Measurements from ENCODE around the gene ENDOG.
"Not testable (repeated sequence)": the region's sequence is repeated elsewhere in the genome, so short reads cannot be mapped to it uniquely, and the experiment has no call there.

The ENDOG gene

DNA sequence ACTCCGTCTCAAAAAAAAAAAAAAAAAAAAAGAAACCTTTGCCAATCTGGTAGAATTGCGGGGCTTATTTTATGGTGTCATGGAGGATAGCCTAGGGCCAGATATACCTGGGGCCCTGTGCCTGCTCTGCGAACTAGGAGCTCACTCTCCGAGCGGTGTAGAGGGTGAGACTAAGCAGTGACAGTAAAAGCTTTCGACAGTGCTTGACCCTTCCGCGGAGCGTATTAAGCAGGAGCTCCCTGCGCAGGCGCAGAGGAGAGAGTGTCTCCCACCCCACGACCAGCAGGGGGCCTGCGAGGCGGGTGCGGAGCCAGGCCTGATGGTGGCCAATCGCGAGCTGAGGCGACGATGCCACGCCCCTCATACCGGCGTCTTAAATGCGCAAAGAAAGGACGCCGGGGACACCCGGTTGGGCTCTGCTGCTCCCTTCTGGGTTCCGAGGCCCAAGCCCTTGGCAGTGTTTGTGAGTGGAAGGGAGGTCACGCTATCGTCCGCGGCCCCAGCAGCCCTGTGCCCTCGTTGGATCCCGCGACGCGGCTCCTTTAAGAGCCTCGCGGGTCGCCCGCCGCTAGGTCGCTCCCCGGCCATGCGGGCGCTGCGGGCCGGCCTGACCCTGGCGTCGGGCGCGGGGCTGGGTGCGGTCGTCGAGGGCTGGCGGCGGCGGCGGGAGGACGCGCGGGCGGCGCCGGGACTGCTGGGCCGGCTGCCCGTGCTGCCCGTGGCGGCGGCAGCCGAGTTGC, at the start of gene ENDOG:
ENDOG (plus strand) TSS at position 402 of the 740 bp plus-strand sequence; CDS start at position 587, 185 bp downstream.
- Histone ChIP-seq H3K9me3 (ENCODE audit: control insufficient read depth, low read depth, low read length) (no peaks in the 10 kb centered on the region), H3K4me1 (ENCODE audit: control insufficient read depth, low read depth, low read length) (no peaks in the 10 kb centered on the region), H3K9ac (ENCODE audit: low read length) (peak within 1 kb of the TSS; percentile 48), H3K27ac (ENCODE audit: low read length) (no peak within 1 kb of the TSS), H3K36me3 (ENCODE audit: control insufficient read depth, low read depth, low read length) (peaks cover 19% of the 10 kb centered on the region), H3K27me3 (ENCODE audit: control insufficient read depth, insufficient read depth, low read length) (peaks cover 4% of the 10 kb centered on the region), H3K4me3 (ENCODE audit: low read length) (peak within 1 kb of the TSS; percentile 61)

DNA sequence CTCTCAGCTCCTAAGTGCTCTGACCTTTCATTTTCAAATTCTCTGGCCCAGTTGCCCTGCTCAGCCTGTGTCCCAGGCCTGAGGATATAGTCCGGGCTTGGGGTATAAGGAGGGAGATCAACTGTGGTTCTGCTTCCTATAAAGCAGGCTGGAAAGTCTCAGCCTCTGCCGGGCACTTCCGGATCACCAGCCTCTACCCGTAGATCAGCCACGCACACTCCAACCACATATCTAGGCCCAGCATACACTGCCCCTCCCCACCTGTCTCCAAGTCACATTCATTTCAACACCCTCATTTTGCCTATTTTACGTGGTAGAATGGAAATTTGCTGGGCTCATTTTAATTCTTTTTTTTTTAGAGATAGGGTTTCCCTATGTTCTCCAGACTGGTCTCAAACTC, 49.7 kb upstream of the ENDOG start:
- Histone ChIP-seq H3K36me3 (ENCODE audit: control insufficient read depth, low read depth, low read length) (no peaks in the 10 kb centered on the region), H3K9ac (ENCODE audit: low read length) (no peak overlapping the region), H3K4me1 (ENCODE audit: control insufficient read depth, low read depth, low read length) (peaks cover 6% of the 10 kb centered on the region), H3K27me3 (ENCODE audit: control insufficient read depth, insufficient read depth, low read length) (no peaks in the 10 kb centered on the region), H3K27ac (ENCODE audit: low read length) (no peak overlapping the region), H3K4me3 (ENCODE audit: low read length) (no peak overlapping the region), H3K9me3 (ENCODE audit: control insufficient read depth, low read depth, low read length) (no peaks in the 10 kb centered on the region)

DNA sequence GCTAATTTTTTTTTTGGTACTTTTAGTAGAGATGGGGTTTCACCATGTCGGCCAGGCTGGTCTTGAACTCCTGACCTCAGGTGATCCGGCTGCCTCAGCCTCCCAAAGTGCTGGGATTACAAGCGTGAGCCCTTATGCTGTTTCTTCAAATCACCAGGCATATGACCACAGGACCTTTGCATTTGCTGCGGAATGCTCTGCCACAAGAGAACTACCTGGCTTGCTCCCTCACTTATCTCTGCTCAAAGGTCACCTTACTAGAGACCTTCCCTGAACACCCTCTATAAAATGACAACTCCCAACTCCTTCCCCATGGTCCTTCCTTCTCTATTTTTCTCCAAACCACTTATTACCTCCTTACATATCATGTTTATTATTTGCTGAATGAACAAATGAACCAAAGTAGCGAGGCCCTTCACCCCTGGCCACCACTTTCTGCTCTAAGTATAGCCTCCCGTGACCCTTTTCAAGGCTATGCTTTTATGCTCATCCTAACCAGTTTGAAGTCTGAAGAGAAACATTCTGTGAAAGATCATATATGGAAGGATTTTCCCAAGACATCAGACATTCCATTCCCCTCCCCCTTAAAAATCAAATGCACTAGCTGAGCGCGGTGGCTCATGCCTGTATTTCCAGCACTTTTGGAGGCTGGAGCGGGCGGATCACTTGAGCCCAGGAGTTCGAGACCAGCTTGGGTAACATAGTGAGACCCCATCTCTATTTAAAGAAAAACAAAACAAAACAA, 47.8 kb upstream of the ENDOG start:
- no peak overlapping the region for H3K27ac ChIP-seq (ENCODE audit: low read length)
- H3K36me3 ChIP-seq (ENCODE audit: control insufficient read depth, low read depth, low read length) = no peaks in the 10 kb centered on the region
- peaks cover 6% of the 10 kb centered on the region for H3K4me1 ChIP-seq (ENCODE audit: control insufficient read depth, low read depth, low read length)
- peak overlapping the region; percentile 52 for H3K9ac ChIP-seq (ENCODE audit: low read length)
- peak overlapping the region; percentile 64 for H3K4me3 ChIP-seq (ENCODE audit: low read length)
- no peaks in the 10 kb centered on the region for H3K27me3 ChIP-seq (ENCODE audit: control insufficient read depth, insufficient read depth, low read length)
- H3K9me3 ChIP-seq (ENCODE audit: control insufficient read depth, low read depth, low read length) = no peaks in the 10 kb centered on the region

DNA sequence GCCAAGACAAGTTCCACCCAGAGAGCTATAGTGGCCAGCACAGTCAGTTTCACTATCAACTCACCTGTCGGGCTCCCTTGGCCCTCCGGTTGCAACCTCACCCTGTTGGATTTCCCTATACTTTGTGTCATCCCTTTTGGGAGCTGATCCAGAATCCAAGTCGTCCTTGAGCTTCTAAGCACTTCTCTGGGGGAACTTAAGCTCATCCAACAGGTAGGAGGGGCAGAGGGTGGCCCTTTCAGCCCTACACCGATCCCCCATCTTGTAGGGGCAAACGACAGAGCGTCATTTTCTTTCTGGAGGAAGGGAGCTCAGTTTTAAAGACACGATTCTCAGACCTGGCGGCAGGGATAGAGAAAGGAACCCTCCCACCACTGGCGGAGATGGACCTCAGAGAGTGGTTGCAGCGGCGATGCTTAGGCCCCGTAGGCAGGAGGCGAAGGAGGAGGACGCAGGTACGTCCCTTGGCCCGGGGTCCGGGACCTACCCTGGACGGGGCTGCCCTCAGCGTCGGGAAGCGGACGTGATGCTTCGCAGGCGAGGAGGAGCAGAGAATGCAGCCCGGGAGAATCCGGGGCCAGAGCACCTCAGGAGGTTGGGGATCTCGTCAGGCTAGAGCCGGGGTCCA, 47.1 kb upstream of the ENDOG start:
- Histone ChIP-seq H3K27ac (ENCODE audit: low read length) (peak overlapping the region; percentile 3), H3K27me3 (ENCODE audit: control insufficient read depth, insufficient read depth, low read length) (no peaks in the 10 kb centered on the region), H3K4me3 (ENCODE audit: low read length) (peak overlapping the region; percentile 64)

DNA sequence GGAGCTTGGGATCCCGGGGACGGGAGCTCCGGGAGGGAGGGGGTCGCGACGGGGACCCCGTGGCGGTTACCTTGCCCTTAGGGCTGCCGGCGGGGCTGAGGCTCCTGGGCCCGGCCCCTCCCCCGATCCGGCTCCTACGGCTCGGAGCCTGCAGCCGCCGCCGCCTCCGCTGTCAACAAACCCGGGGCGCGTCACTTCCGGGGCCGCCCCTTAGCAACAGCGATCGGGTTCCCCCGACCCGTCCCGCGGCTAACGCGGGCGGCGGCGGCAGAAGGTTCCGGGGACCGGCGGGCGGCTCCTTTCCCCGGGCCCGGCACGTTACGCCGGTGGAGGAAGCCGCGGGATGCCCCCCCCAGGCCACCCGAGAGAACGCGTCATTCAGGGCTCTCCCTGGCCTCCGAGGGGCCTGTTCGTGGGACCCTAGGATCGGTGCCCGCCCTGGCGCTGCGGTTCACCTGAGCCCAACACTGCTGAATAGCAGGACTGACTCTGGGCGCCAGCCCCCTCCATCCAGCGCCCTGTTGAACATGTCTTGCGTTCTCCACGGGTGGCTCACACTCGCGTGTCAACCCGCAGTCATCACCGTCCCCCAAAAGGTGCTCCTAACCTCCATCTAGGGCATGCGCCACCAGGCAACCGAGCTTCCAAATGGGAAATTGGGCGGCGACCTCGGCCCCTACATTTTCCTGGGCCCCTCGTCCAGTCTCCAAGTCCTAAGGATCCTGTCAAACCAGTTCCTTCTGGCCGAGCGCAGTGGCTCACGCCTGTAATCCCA, 46.4 kb upstream of the ENDOG start, which contains the start of gene ZER1:
ZER1 (minus strand) TSS at position 183 of the 775 bp plus-strand sequence. CDS start 16,362 bp downstream, outside the sequence.
- peak within 1 kb of the TSS; percentile 71 for H3K27ac ChIP-seq (ENCODE audit: low read length)
- H3K9me3 ChIP-seq (ENCODE audit: control insufficient read depth, low read depth, low read length) = no peaks in the 10 kb centered on the region
- H3K4me3 ChIP-seq (ENCODE audit: low read length) = peak within 1 kb of the TSS; percentile 64

More for the DNA sequence above, 47.1 kb upstream of the ENDOG start:
- peaks cover 6% of the 10 kb centered on the region for H3K4me1 ChIP-seq (ENCODE audit: control insufficient read depth, low read depth, low read length)
- H3K9ac ChIP-seq (ENCODE audit: low read length) = peak overlapping the region; percentile 52
- no peaks in the 10 kb centered on the region for H3K9me3 ChIP-seq (ENCODE audit: control insufficient read depth, low read depth, low read length)
- H3K36me3 ChIP-seq (ENCODE audit: control insufficient read depth, low read depth, low read length) = no peaks in the 10 kb centered on the region

DNA sequence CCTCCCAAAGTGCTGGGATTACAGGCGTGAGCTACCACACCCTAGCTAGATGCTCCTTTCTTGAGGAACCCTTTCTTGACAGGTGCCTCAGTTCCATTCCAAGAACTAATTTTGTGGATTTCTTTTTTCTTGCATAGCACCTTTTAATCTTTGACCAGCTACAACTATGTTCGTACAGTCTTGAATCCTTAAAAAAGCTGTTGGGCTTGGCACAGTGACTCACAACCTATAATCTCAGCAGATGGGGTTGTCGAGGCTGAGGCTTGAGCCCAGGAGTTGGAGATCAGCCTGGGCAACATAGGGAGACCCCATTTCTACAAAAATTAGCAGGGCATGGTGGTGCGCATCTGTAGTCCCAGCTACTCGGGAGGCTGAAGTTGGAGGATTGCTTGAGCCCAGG, 45.3 kb upstream of the ENDOG start:
- Histone ChIP-seq H3K9me3 (ENCODE audit: control insufficient read depth, low read depth, low read length) (no peaks in the 10 kb centered on the region), H3K9ac (ENCODE audit: low read length) (no peak overlapping the region), H3K27me3 (ENCODE audit: control insufficient read depth, insufficient read depth, low read length) (no peaks in the 10 kb centered on the region), H3K36me3 (ENCODE audit: control insufficient read depth, low read depth, low read length) (no peaks in the 10 kb centered on the region), H3K27ac (ENCODE audit: low read length) (no peak overlapping the region), H3K4me3 (ENCODE audit: low read length) (no peak overlapping the region), H3K4me1 (ENCODE audit: control insufficient read depth, low read depth, low read length) (peaks cover 6% of the 10 kb centered on the region)

More for the DNA sequence above, 46.4 kb upstream of the ENDOG start, which contains the start of gene ZER1:
- H3K9ac ChIP-seq (ENCODE audit: low read length) = peak within 1 kb of the TSS; percentile 52
- no peaks in the 10 kb centered on the region for H3K36me3 ChIP-seq (ENCODE audit: control insufficient read depth, low read depth, low read length)
- no peaks in the 10 kb centered on the region for H3K27me3 ChIP-seq (ENCODE audit: control insufficient read depth, insufficient read depth, low read length)
- peaks cover 6% of the 10 kb centered on the region for H3K4me1 ChIP-seq (ENCODE audit: control insufficient read depth, low read depth, low read length)

DNA sequence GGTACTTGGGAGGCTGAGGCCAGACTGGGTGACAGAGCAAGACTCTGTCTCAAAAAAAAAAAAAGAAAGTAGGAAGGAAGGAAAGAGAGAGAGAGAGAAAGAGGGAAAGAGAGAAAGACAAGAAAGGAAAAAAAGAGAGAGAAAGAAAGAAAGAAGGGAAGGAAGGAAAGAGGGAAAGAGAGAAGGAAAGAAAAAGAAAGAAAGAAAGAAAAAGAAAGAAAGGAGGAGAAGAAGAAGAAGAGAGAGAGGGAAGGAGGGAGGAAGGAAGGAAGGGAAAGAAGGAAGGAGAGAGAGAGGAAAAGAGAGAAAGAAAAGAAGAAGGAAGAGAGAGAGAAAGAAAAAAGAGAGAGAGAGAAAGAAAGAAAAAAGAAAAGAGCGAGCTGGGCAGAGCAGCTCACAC, 43.5 kb upstream of the ENDOG start:
- H3K27ac ChIP-seq (ENCODE audit: low read length) = no peak overlapping the region
- H3K36me3 ChIP-seq (ENCODE audit: control insufficient read depth, low read depth, low read length) = no peaks in the 10 kb centered on the region
- H3K9ac ChIP-seq (ENCODE audit: low read length) = no peak overlapping the region
- peaks cover 6% of the 10 kb centered on the region for H3K4me1 ChIP-seq (ENCODE audit: control insufficient read depth, low read depth, low read length)
- H3K27me3 ChIP-seq (ENCODE audit: control insufficient read depth, insufficient read depth, low read length) = no peaks in the 10 kb centered on the region
- H3K4me3 ChIP-seq (ENCODE audit: low read length) = no peak overlapping the region
- no peaks in the 10 kb centered on the region for H3K9me3 ChIP-seq (ENCODE audit: control insufficient read depth, low read depth, low read length)

DNA sequence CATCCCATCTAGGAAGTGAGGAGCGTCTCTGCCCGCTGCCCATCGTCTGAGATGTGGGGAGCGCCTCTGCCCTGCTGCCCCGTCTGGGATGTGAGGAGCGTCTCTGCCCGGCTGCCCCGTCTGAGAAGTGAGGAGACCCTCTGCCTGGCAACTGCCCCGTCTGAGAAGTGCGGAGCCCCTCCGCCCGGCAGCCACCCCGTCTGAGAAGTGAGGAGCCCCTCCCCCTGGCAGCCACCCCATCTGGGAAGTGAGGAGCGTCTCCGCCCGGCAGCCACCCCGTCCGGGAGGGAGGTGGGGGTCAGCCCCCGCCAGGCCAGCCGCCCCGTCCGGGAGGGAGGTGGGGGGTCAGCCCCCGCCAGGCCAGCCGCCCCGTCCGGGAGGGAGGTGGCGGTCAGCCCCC, 38.2 kb upstream of the ENDOG start:
- H3K27me3 ChIP-seq (ENCODE audit: control insufficient read depth, insufficient read depth, low read length); H3K9ac ChIP-seq (ENCODE audit: low read length); H3K9me3 ChIP-seq (ENCODE audit: control insufficient read depth, low read depth, low read length); H3K36me3 ChIP-seq (ENCODE audit: control insufficient read depth, low read depth, low read length); H3K27ac ChIP-seq (ENCODE audit: low read length); H3K4me3 ChIP-seq (ENCODE audit: low read length); H3K4me1 ChIP-seq (ENCODE audit: control insufficient read depth, low read depth, low read length): not testable (repeated sequence)

DNA sequence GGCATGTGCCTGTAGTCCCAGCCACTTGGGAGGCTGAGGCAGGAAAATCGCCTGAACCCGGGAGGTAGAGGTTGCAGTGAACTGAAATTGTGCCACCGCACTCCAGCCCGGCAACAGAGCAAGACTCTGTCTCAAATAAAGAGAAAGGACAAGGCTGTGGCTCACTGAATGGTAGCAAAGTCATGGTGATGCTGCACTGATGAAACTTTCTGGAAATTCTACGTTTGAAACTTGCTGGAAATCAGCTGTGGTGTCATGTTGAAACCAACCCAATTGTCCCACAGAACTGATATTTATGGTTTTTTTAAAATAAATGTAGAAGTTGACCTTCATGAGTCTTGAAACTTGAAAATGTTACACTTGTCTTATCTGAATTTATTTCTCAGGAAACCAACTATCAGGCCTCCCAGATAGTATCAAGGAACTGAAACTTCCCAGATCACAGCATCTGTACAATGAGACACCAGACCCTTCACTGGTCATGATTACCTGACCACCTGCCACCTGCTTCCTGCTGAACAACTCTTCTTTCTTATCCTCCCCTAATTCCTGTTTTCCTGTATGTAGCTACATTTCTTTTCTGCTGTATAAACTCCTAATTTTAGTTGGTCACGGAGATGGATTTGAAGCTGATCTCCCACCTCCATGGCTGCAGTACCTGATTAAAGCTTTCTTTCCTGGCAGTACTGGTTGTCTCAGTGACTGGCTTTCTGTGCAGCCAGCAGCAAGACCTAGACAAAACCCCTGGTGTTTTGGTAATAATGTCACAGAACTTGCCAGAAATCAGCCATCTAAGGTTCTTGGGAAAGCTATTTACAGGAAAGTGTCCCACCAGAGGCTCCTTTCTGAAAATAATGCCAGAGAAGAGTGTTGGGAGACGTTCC, 36.9 kb upstream of the ENDOG start:
- H3K36me3 ChIP-seq (ENCODE audit: control insufficient read depth, low read depth, low read length) = no peaks in the 10 kb centered on the region
- H3K9me3 ChIP-seq (ENCODE audit: control insufficient read depth, low read depth, low read length) = no peaks in the 10 kb centered on the region
- no peaks in the 10 kb centered on the region for H3K27me3 ChIP-seq (ENCODE audit: control insufficient read depth, insufficient read depth, low read length)
- H3K9ac ChIP-seq (ENCODE audit: low read length) = no peak overlapping the region
- no peak overlapping the region for H3K4me3 ChIP-seq (ENCODE audit: low read length)
- no peaks in the 10 kb centered on the region for H3K4me1 ChIP-seq (ENCODE audit: control insufficient read depth, low read depth, low read length)
- no peak overlapping the region for H3K27ac ChIP-seq (ENCODE audit: low read length)

DNA sequence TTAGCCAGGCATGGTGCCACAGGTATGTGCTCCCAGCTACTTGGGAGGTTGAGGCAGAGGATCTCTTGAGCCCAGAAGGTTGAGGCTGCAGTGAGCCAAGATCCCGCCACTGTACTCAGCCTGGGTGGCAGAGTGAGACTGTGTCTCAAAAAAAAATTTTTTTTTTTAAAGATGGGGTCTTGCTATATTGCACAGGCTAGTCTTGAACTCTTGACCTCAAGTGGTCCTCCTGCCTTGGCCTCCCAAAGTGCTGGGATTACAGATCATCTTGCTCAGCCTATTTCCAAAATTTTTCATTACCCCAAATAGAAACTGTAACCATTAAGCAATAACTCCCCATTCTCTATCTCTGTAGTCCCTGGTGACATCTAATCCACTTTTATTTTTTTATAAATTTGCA, 35.6 kb upstream of the ENDOG start:
- Histone ChIP-seq H3K4me1 (ENCODE audit: control insufficient read depth, low read depth, low read length) (no peaks in the 10 kb centered on the region), H3K36me3 (ENCODE audit: control insufficient read depth, low read depth, low read length) (no peaks in the 10 kb centered on the region), H3K27ac (ENCODE audit: low read length) (no peak overlapping the region), H3K27me3 (ENCODE audit: control insufficient read depth, insufficient read depth, low read length) (no peaks in the 10 kb centered on the region), H3K4me3 (ENCODE audit: low read length) (no peak overlapping the region), H3K9ac (ENCODE audit: low read length) (no peak overlapping the region), H3K9me3 (ENCODE audit: control insufficient read depth, low read depth, low read length) (no peaks in the 10 kb centered on the region)

Measured in iPS-18a (cell line).